GM21447 (cell line): ENCODE results near the gene FBXL20.
"Not testable (repeated sequence)": the region's sequence is repeated elsewhere in the genome, so short reads cannot be mapped to it uniquely, and the experiment has no call there.

Experiments used
- ATAC-seq: cut with Tn5 transposase; IDR thresholded peaks from one replicate; pipeline ENCODE4 v1.9.1; 2021; ENCODE audit not compliant: unreplicated experiment

The FBXL20 gene

GRCh38 chr17:39334008-39334744, 67.2 kb downstream of the FBXL20 start:
- not testable (repeated sequence) for ATAC-seq

GRCh38 chr17:39332092-39332491, 69.3 kb downstream of the FBXL20 start:
- ATAC-seq: no peak

GRCh38 chr17:39328815-39329214, 72.6 kb downstream of the FBXL20 start:
- no peak for ATAC-seq

- ATAC-seq: no peak
Observed at GRCh38 chr17:39327109-39327508, 74.3 kb downstream of the FBXL20 start.

GRCh38 chr17:39325528-39326240, 75.7 kb downstream of the FBXL20 start:
- no peak for ATAC-seq

GRCh38 chr17:39318636-39319035, 82.8 kb downstream of the FBXL20 start:
- no peak for ATAC-seq

GRCh38 chr17:39306509-39307212, 94.8 kb downstream of the FBXL20 start:
- no peak for ATAC-seq

GRCh38 chr17:39305978-39306377, 95.4 kb downstream of the FBXL20 start:
- ATAC-seq: no peak

- ATAC-seq: no peak
Observed at GRCh38 chr17:39304188-39304587, 97.2 kb downstream of the FBXL20 start.

GRCh38 chr17:39294060-39294459, 107.4 kb downstream of the FBXL20 start:
- no peak for ATAC-seq

GRCh38 chr17:39292546-39292945, 108.9 kb downstream of the FBXL20 start:
- not testable (repeated sequence) for ATAC-seq

GRCh38 chr17:39286513-39286912, 114.9 kb downstream of the FBXL20 start:
- ATAC-seq: not testable (repeated sequence)

GRCh38 chr17:39284685-39285084, 116.7 kb downstream of the FBXL20 start:
- no peak for ATAC-seq

GRCh38 chr17:39283896-39284295, 117.5 kb downstream of the FBXL20 start:
- no peak for ATAC-seq

GRCh38 chr17:39283098-39283497, 118.3 kb downstream of the FBXL20 start:
- no peak for ATAC-seq

GRCh38 chr17:39281806-39282205, 119.6 kb downstream of the FBXL20 start:
- ATAC-seq: no peak

- not testable (repeated sequence) for ATAC-seq
Observed at GRCh38 chr17:39278246-39278645, 123.2 kb downstream of the FBXL20 start.

GRCh38 chr17:39277110-39277509, 124.3 kb downstream of the FBXL20 start:
- ATAC-seq: no peak

GRCh38 chr17:39276113-39276512, 125.3 kb downstream of the FBXL20 start:
- ATAC-seq: no peak

- no peak for ATAC-seq
Observed at GRCh38 chr17:39271546-39271945, 129.9 kb downstream of the FBXL20 start.

GRCh38 chr17:39270923-39271322, 130.5 kb downstream of the FBXL20 start:
- ATAC-seq: no peak

GRCh38 chr17:39264119-39264518, 137.3 kb downstream of the FBXL20 start:
- ATAC-seq: no peak
